Mesenchymal stem cell (in vitro differentiated cells and primary cell): ENCODE measurements around the gene LTC4S.

Source experiments
- DNase-seq: peaks from one replicate; pipeline ENCODE4 v3.0.0-alpha.2; 2013
- H2AFZ ChIP-seq: one replicate; pipeline ENCODE4 v1.6.1; 2013; ENCODE audit warnings: low read depth, mild to moderate bottlenecking, control low read depth, inconsistent platforms, low read length, moderate library complexity
- H2AK5ac ChIP-seq: 2 replicates; pipeline ENCODE4 v1.6.1; 2013; ENCODE audit warnings: low read length, moderate library complexity, mild to moderate bottlenecking, inconsistent platforms; ENCODE audit not compliant: severe bottlenecking
- H2BK120ac ChIP-seq: one replicate; pipeline ENCODE4 v1.6.1; 2013; ENCODE audit warnings: low read depth, mild to moderate bottlenecking, inconsistent platforms, low read length, moderate library complexity
- H2BK12ac ChIP-seq, 2 experiments: one replicate each; pipeline ENCODE4 v1.6.1; 2013; ENCODE audit warnings: inconsistent platforms in 2 of 2, low read length in 2 of 2, mild to moderate bottlenecking in 2 of 2, moderate library complexity in 2 of 2, control low read depth in 1 of 2
- H2BK15ac ChIP-seq: one replicate; pipeline ENCODE4 v1.6.1; 2013; ENCODE audit warnings: mild to moderate bottlenecking, low read depth, inconsistent platforms; ENCODE audit not compliant: poor library complexity, severe bottlenecking
- H2BK5ac ChIP-seq: 2 replicates; pipeline ENCODE4 v1.6.1; 2013; ENCODE audit warnings: low read depth, mild to moderate bottlenecking, low read length, control low read depth, inconsistent platforms; ENCODE audit not compliant: poor library complexity, severe bottlenecking
- H3K14ac ChIP-seq, 2 experiments: one replicate each; pipeline ENCODE4 v1.6.1; 2013; ENCODE audit warnings: inconsistent platforms in 2 of 2, low read length in 2 of 2, control low read depth in 1 of 2, mild to moderate bottlenecking in 1 of 2, moderate library complexity in 1 of 2
- H3K18ac ChIP-seq, 2 experiments: one replicate each; pipeline ENCODE4 v1.6.1; 2013; ENCODE audit warnings: inconsistent platforms in 2 of 2, low read length in 2 of 2, control low read depth in 1 of 2, low read depth in 1 of 2, mild to moderate bottlenecking in 1 of 2
- H3K23ac ChIP-seq, 2 experiments: one replicate each; pipeline ENCODE4 v1.6.1; 2013; ENCODE audit warnings: inconsistent platforms in 2 of 2, low read length in 2 of 2, mild to moderate bottlenecking in 2 of 2, moderate library complexity in 2 of 2, control low read depth in 1 of 2
- H3K27ac ChIP-seq: 2 replicates; pipeline ENCODE4 v1.5.1; 2013; ENCODE audit warnings: mild to moderate bottlenecking, moderate library complexity, low read length, control low read depth, inconsistent platforms; ENCODE audit not compliant: poor library complexity, severe bottlenecking
- H3K27me3 ChIP-seq, 2 experiments: 2 replicates each; pipeline versions ENCODE4 v1.6.1 to v1.7.0; 2013; ENCODE audit warnings: low read length in 2 of 2, mild to moderate bottlenecking in 2 of 2, moderate library complexity in 2 of 2, control low read depth in 1 of 2, inconsistent platforms in 1 of 2; ENCODE audit not compliant: control insufficient read depth in 1 of 2, insufficient read depth in 1 of 2
- H3K36me3 ChIP-seq, 2 experiments: 2 replicates each; pipeline versions ENCODE4 v1.6.1 to v1.7.0; 2013; ENCODE audit warnings: low read length in 2 of 2, control low read depth in 1 of 2, inconsistent platforms in 1 of 2, low read depth in 1 of 2, mild to moderate bottlenecking in 1 of 2; ENCODE audit not compliant: insufficient read depth in 2 of 2, control insufficient read depth in 1 of 2
- H3K4ac ChIP-seq, 2 experiments: one replicate each; pipeline ENCODE4 v1.6.1; 2013; ENCODE audit warnings: inconsistent platforms in 2 of 2, low read length in 2 of 2, mild to moderate bottlenecking in 2 of 2, moderate library complexity in 2 of 2, control low read depth in 1 of 2, low read depth in 1 of 2
- H3K4me1 ChIP-seq: 2 replicates; pipeline ENCODE4 v1.6.1; 2013; ENCODE audit warnings: low read depth, low read length, control low read depth; ENCODE audit not compliant: control insufficient read depth, insufficient read depth
- H3K4me2 ChIP-seq: 2 replicates; pipeline ENCODE4 v1.6.1; 2013; ENCODE audit warnings: low read length, mild to moderate bottlenecking, inconsistent platforms; ENCODE audit not compliant: poor library complexity, severe bottlenecking
- H3K4me3 ChIP-seq, 2 experiments: 2 replicates each; pipeline versions ENCODE4 v1.5.1 to v1.7.0; 2013; ENCODE audit warnings: low read length in 2 of 2, mild to moderate bottlenecking in 2 of 2, control low read depth in 1 of 2, low read depth in 1 of 2; ENCODE audit not compliant: insufficient read depth in 1 of 2
- H3K79me1 ChIP-seq: replicated peaks from 2 replicates; pipeline ENCODE4 v1.6.1; 2013; ENCODE audit warnings: mild to moderate bottlenecking, control low read depth, low read length, inconsistent platforms; ENCODE audit not compliant: poor library complexity, severe bottlenecking
- H3K9ac ChIP-seq: 2 replicates; pipeline ENCODE4 v1.7.0; 2013; ENCODE audit warnings: mild to moderate bottlenecking, low read length, moderate library complexity
- H3K9me3 ChIP-seq: 2 replicates; pipeline ENCODE4 v1.7.0; 2013; ENCODE audit warnings: mild to moderate bottlenecking, low read length; ENCODE audit not compliant: control insufficient read depth
- H4K8ac ChIP-seq: one replicate; pipeline ENCODE4 v1.6.1; 2013; ENCODE audit warnings: inconsistent platforms, mild to moderate bottlenecking, low read length, moderate library complexity
- H4K91ac ChIP-seq: one replicate; pipeline ENCODE4 v1.6.1; 2013; ENCODE audit warnings: mild to moderate bottlenecking, low read length, inconsistent platforms
- WGBS: methylation state at CpG from one replicate; pipeline ENCODE4 v1.1.7; 2013; ENCODE audit warnings: mixed read lengths; 5-methylcytosine and 5-hydroxymethylcytosine counted together

LTC4S gene

DNA sequence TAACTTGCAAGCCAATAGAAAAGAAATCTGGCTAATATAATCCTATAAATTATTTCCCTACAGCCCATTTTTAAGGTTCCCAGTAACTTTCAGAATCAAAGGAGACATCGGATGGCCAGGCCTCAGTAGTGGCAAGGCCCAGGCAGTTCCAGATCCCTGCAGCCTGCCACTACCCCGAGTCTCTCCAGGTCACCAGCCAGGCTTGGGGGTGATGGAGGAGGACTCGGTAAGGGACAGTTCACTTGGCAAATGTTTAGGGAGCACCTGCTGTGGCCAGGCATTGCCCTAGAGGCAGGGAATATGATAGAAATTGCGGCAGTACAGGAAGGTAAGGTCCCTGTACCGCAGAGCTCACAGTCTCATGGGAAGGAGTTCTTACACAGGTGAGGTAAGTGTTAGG lies 15.2 kb upstream of the LTC4S start:
- Histone ChIP-seq H3K18ac (no peak overlapping the region), H3K27me3 (no peaks in the 10 kb centered on the region), H2AK5ac (no peak overlapping the region), H3K4ac (no peak overlapping the region), H3K14ac (no peak overlapping the region), H4K91ac (no peak overlapping the region), H3K27ac (no peak overlapping the region), H3K79me1 (peaks cover 32% of the 10 kb centered on the region), H2BK5ac (no peak overlapping the region), H3K9me3 (no peaks in the 10 kb centered on the region), H3K23ac (no peak overlapping the region), H3K4me3 (no peak overlapping the region), H3K36me3 (peaks cover 62 to 69% of the 10 kb centered on the region in 2 experiments), H4K8ac (no peak overlapping the region), H2BK12ac (no peak overlapping the region), H2AFZ (no peak overlapping the region), H2BK120ac (no peak overlapping the region), H3K4me1 (peaks cover 1% of the 10 kb centered on the region), H3K9ac (no peak overlapping the region), H3K4me2 (no peak overlapping the region), H2BK15ac (no peak overlapping the region)
- no peak for DNase-seq
- 96% methylated on average over 5 of the region's 5 CpGs for WGBS

DNA sequence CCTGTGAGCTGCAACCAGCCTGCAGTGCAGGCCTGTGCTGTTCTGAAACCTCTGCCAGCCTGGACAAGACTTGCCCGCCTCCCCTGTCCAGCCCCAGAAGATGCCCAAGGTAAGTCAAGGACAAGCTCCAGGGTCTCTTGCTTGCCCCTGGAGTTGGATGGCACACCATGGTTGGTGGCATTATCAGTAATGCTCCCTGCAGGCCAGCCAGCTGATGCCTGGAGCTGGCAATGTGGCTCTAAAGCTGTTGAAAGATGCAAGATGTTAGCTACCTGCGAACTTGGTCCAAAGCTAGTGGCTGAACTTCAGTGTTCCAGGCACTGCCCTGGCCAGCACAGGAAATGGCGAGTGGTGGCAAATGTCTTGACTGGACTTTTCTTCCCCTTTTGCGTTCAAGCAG lies 14.0 kb upstream of the LTC4S start:
- H2AK5ac ChIP-seq, result no peak overlapping the region
- no peak for DNase-seq
- H3K9me3 ChIP-seq, result no peaks in the 10 kb centered on the region

DNA sequence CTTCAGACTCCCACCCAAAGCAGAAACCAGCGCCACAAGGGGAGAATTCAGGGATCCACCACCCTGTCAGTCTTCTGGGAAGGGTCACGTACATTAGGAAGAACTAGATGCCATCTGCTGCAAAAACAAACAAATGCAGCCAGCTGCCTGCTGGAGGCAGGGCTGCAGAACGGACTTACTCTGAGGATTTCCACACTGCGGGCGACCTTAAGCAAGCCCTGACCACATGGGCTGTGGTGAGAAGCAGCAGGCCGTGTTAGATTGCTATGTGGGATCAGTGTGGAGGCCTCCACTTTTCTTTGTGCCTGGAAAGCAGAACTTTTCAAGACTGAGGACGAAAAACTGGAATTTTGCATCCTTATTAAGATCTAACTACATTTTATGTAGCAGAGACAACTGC lies 13.4 kb upstream of the LTC4S start:
- Histone ChIP-seq H3K23ac (no peak overlapping the region), H2AFZ (no peak overlapping the region), H3K14ac (no peak overlapping the region), H3K79me1 (peaks cover 18% of the 10 kb centered on the region), H3K4me1 (peaks cover 1% of the 10 kb centered on the region), H4K91ac (no peak overlapping the region), H2BK15ac (no peak overlapping the region), H3K27me3 (no peaks in the 10 kb centered on the region), H4K8ac (no peak overlapping the region), H3K9ac (no peak overlapping the region), H2BK12ac (no peak overlapping the region), H2BK120ac (no peak overlapping the region), H3K9me3 (no peaks in the 10 kb centered on the region), H3K36me3 (peaks cover 46 to 51% of the 10 kb centered on the region in 2 experiments), H3K4me2 (no peak overlapping the region), H3K18ac (no peak overlapping the region), H3K4ac (no peak overlapping the region), H2BK5ac (no peak overlapping the region), H3K4me3 (no peak overlapping the region), H3K27ac (no peak overlapping the region), H2AK5ac (no peak overlapping the region)
- DNase-seq, result no peak
- 86% methylated on average over 5 of the region's 7 CpGs for WGBS

More for the DNA sequence above, 14.0 kb upstream of the LTC4S start:
- Histone ChIP-seq H3K36me3 (peaks cover 50 to 56% of the 10 kb centered on the region in 2 experiments), H4K8ac (no peak overlapping the region), H3K79me1 (peaks cover 21% of the 10 kb centered on the region), H4K91ac (no peak overlapping the region), H3K27ac (no peak overlapping the region), H3K18ac (no peak overlapping the region), H2AFZ (no peak overlapping the region), H3K4me2 (no peak overlapping the region), H3K14ac (no peak overlapping the region), H3K9ac (no peak overlapping the region), H3K4me1 (peaks cover 1% of the 10 kb centered on the region), H3K23ac (no peak overlapping the region), H3K4ac (no peak overlapping the region), H3K27me3 (no peaks in the 10 kb centered on the region), H2BK12ac (no peak overlapping the region), H2BK5ac (no peak overlapping the region), H2BK15ac (no peak overlapping the region), H2BK120ac (no peak overlapping the region), H3K4me3 (no peak overlapping the region)
- WGBS, result 100% methylated on average over 4 of the region's 4 CpGs

DNA sequence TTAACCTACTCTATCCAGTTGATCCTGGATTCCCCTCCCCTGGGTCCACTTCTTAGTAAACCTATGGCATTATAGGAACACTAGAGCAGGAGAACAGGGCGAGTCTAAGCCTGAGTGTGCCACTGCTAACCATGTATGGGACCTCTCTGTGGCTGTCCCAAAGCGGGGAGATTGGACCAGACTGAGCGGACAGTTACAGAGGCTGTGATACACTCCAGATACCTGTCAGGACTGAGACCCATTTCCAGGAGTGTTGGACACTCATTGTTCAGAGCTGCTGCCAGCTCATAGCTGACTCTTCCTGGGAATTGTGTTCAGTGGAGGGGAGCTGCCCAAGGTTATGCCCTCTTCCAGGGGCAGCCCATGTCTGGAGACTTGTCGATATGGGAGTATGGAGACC lies 11.9 kb upstream of the LTC4S start:
- 93% methylated on average over 4 of the region's 4 CpGs for WGBS

More for the DNA sequence above, 11.9 kb upstream of the LTC4S start:
- Histone ChIP-seq H3K4me1 (peaks cover 1% of the 10 kb centered on the region), H3K23ac (no peak overlapping the region), H3K79me1 (peaks cover 4% of the 10 kb centered on the region), H3K4me3 (no peak overlapping the region), H2BK120ac (no peak overlapping the region), H3K9me3 (no peaks in the 10 kb centered on the region), H2AK5ac (no peak overlapping the region), H3K36me3 (peaks cover 34 to 36% of the 10 kb centered on the region in 2 experiments), H2BK5ac (no peak overlapping the region), H4K91ac (no peak overlapping the region), H3K27me3 (no peaks in the 10 kb centered on the region), H3K4me2 (no peak overlapping the region), H4K8ac (no peak overlapping the region), H3K4ac (no peak overlapping the region), H2AFZ (no peak overlapping the region), H3K18ac (no peak overlapping the region), H3K27ac (no peak overlapping the region), H2BK12ac (no peak overlapping the region), H3K9ac (no peak overlapping the region), H3K14ac (no peak overlapping the region), H2BK15ac (no peak overlapping the region)
- DNase-seq, result no peak
